OCI-LY3 (cell line): Measurements from ENCODE around the gene ARF1.

Experiments used
- EZH2phosphoT487 ChIP-seq: fragments of 200-600 bp; shearing (Covaris generic); IDR thresholded peaks from 2 replicates; pipeline ENCODE4 v1.6.1; 2018; ENCODE audit warnings: antibody characterized with exemption, mixed run types, low read depth
- TF ChIP-seq, protein P1 (sequence below): fragments of 200-600, 300-600 bp; sonication (generic); IDR thresholded peaks from 2 replicates; pipeline ENCODE4 v1.5.1; 2014; ENCODE audit warnings: antibody characterized with exemption, low read length, low read depth

DNA sequence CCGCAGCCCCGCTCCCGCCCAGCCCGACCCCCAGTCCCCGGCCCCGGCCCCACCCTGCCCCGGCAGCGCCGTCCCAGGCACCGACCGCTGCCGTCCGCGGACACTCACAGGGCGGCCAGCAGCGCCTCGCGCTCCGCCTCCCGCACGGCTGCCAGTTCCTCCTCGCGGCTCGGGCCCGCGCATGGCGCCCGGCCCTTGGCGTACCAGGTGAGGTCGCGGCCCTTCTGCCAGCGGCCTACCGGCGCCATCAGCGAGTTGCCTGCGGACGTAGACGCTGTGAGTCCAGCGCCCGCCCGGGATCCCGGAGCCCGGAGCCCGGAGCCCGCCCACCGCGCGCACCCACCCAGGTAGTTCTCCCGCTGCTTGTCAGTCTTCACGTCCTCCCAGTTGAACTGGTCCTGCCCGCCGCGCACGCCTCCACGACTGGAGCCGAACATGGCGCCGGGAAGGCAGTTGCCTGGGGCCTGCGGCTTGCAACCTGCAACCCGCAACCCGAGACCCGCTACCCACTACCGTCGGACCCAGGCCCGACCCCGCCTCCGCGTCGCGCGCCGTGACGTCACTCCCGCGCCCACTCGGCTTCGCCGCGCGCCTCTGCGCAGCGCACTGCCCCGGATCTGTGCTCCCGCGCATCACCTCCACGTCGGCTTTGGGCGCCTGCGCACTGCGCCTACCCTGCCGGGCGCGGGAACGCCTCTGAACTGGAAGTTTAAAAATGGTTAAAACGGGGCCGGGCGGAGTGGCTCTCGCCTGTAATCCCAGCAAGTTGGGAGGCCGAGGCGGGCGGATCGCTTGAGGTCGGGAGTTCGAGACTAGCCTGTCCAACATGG lies 20.5 kb downstream of the ARF1 start, which contains the start of gene C1orf35:
- TF ChIP-seq, protein P1, sequence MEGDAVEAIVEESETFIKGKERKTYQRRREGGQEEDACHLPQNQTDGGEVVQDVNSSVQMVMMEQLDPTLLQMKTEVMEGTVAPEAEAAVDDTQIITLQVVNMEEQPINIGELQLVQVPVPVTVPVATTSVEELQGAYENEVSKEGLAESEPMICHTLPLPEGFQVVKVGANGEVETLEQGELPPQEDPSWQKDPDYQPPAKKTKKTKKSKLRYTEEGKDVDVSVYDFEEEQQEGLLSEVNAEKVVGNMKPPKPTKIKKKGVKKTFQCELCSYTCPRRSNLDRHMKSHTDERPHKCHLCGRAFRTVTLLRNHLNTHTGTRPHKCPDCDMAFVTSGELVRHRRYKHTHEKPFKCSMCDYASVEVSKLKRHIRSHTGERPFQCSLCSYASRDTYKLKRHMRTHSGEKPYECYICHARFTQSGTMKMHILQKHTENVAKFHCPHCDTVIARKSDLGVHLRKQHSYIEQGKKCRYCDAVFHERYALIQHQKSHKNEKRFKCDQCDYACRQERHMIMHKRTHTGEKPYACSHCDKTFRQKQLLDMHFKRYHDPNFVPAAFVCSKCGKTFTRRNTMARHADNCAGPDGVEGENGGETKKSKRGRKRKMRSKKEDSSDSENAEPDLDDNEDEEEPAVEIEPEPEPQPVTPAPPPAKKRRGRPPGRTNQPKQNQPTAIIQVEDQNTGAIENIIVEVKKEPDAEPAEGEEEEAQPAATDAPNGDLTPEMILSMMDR, result no peak
- no peak for TF ChIP-seq EZH2phosphoT487
